Thyroid gland (tissue), 4 donors: ENCODE results near the gene TRAK2. TPM values are rescaled to one million over a fixed set of nuclear protein-coding genes. Genes with fewer than 3 reads are reported as not detected.
"Not testable (repeated sequence)": the region's sequence is repeated elsewhere in the genome, so short reads cannot be mapped to it uniquely, and the experiment has no call there.

Source experiments
- DNase-seq, 2 donors: peaks; one replicate each; pipeline ENCODE4 v3.0.0-alpha.2; 2019
- H3K27ac ChIP-seq, 3 donors: fragments of 200-600 bp; sonication (generic); 1 replicate in 2 of 3; 2 replicates in 1 of 3; pipeline ENCODE4 v1.5.1; 2016 to 2019; ENCODE audit warnings: mild to moderate bottlenecking in 1 of 3, moderate library complexity in 1 of 3
- H3K27me3 ChIP-seq: fragments of 200-600 bp; sonication (generic); one replicate; pipeline ENCODE4 v1.5.1; 2019
- H3K36me3 ChIP-seq, 2 donors: fragments of 200-600 bp; sonication (generic); one replicate each; pipeline ENCODE4 v1.5.1; 2016 to 2019
- H3K4me1 ChIP-seq, 2 donors: fragments of 200-600 bp; sonication (generic); one replicate each; pipeline ENCODE4 v1.5.1; 2017 to 2019
- H3K4me3 ChIP-seq, 3 donors: fragments of 200-600 bp; sonication (generic); replicated peaks in 1 of 3; 1 replicate in 2 of 3; 2 replicates in 1 of 3; pipeline ENCODE4 v1.5.1; 2016; ENCODE audit warnings: mild to moderate bottlenecking in 1 of 3
- H3K9me3 ChIP-seq: fragments of 200-600 bp; sonication (generic); one replicate; pipeline ENCODE4 v1.5.1; 2017
- POLR2A ChIP-seq, 2 donors: fragments of 450-650 bp; IDR thresholded peaks; one replicate each; pipeline ENCODE4 v1.6.1; 2017; ENCODE audit warnings: antibody characterized with exemption in 2 of 2, mild to moderate bottlenecking in 2 of 2, moderate library complexity in 1 of 2
- WGBS, 2 donors: methylation state at CpG; one replicate each; pipeline ENCODE4 v1.1.5; 2017; 5-methylcytosine and 5-hydroxymethylcytosine counted together
- intact Hi-C: fragments of 100-400 bp; cut with DNase I; formaldehyde crosslinking; loops from one replicate; pipeline ENCODE4 v1.15.1; 2023
- total RNA-seq, 4 donors: library from RNA; depleted of rRNA; stranded (reverse); fragments of >200 nt; gene quantifications; one replicate each; pipeline ENCODE4 v1.2.3, GENCODE V29; 2016
- TF ChIP-seq, protein P1 (sequence below), 6 experiments: fragments of 200-600 bp in 3 of 6; fragments of 450-650 bp in 3 of 6; sonication (generic) in 3 of 6; IDR thresholded peaks; one replicate each; pipeline ENCODE4 v1.5.1; 2016 to 2019; ENCODE audit warnings: antibody characterized with exemption in 6 of 6, mild to moderate bottlenecking in 2 of 6, inconsistent platforms in 1 of 6, moderate library complexity in 1 of 6

TRAK2 gene
- total RNA-seq, 4 donors from 2014 or later: 71.7 to 89.6 (median 79.7) TPM

DNA sequence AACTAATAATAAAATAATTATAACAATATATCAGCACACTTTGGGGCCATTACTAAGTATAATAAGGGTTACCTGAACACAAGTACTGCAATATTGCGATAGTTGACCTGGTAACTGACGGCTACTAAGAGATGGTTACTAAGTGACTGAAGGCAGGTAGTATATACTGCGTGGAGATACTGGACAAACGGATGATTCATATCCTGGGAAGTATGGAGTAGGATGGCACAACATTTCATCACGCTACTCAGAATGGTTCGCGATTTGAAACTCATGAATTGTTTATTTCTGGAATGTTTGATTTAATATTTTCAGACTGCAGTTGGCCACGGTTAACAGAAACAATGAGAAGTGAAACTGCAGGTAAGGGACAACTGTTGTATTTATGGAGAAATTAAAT is 54.7 kb downstream of the TRAK2 start:
- H3K36me3 ChIP-seq: peaks cover 29 to 33% of the 10 kb centered on the region in 2 donors
- WGBS, 2 donors: 83 to 97% methylated on average over 8 of the region's 8 CpGs
- intact Hi-C loops: loop anchor here (10.0 kb wide), 1 partner anchor 58 kb away; the partner anchor contains the start of genes STRADB and TRAK2
- no peak for DNase-seq
- no peak overlapping the region for H3K4me3 ChIP-seq
- TF ChIP-seq POLR2A (IDR thresholded peaks at IDR 0.05): no peak
- TF ChIP-seq, protein P1, sequence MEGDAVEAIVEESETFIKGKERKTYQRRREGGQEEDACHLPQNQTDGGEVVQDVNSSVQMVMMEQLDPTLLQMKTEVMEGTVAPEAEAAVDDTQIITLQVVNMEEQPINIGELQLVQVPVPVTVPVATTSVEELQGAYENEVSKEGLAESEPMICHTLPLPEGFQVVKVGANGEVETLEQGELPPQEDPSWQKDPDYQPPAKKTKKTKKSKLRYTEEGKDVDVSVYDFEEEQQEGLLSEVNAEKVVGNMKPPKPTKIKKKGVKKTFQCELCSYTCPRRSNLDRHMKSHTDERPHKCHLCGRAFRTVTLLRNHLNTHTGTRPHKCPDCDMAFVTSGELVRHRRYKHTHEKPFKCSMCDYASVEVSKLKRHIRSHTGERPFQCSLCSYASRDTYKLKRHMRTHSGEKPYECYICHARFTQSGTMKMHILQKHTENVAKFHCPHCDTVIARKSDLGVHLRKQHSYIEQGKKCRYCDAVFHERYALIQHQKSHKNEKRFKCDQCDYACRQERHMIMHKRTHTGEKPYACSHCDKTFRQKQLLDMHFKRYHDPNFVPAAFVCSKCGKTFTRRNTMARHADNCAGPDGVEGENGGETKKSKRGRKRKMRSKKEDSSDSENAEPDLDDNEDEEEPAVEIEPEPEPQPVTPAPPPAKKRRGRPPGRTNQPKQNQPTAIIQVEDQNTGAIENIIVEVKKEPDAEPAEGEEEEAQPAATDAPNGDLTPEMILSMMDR (IDR thresholded peaks at IDR 0.05): no peak
- no peaks in the 10 kb centered on the region for H3K9me3 ChIP-seq
- H3K4me1 ChIP-seq: peaks cover 5 to 6% of the 10 kb centered on the region in 2 donors
- no peaks in the 10 kb centered on the region for H3K27me3 ChIP-seq
- H3K27ac ChIP-seq: no peak overlapping the region

DNA sequence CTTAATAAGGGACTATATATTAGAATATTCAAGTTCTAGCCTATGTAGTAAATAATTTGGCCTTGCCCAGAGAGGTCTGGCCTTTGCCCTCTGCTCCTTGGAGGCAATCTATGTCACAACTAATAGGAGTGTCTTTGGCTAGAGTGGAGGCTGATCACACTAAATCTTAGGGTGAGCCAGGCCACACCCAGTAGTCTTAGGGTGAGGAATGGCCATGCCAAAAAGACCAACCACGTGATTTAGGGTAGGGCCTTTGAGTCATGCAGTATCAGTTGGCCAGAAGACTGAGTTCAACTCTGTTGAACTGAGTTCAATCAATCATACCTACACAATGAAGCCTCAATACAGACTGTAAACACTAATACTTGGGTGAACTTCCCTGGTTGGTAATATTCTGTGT is 68.1 kb downstream of the TRAK2 start:
- Histone ChIP-seq H3K4me1 (no peaks in the 10 kb centered on the region), H3K9me3 (no peaks in the 10 kb centered on the region), H3K27me3 (no peaks in the 10 kb centered on the region), H3K36me3 (peaks cover 32 to 42% of the 10 kb centered on the region in 2 donors), H3K27ac (no peak overlapping the region), H3K4me3 (no peak overlapping the region)
- no peak for TF ChIP-seq POLR2A (IDR thresholded peaks at IDR 0.05)
- TF ChIP-seq, protein P1 (IDR thresholded peaks at IDR 0.05): no peak
- intact Hi-C loops: no loop called here
- DNase-seq: no peak
- 86 to 93% methylated on average over 1 of the region's 1 CpG for WGBS, 2 donors

DNA sequence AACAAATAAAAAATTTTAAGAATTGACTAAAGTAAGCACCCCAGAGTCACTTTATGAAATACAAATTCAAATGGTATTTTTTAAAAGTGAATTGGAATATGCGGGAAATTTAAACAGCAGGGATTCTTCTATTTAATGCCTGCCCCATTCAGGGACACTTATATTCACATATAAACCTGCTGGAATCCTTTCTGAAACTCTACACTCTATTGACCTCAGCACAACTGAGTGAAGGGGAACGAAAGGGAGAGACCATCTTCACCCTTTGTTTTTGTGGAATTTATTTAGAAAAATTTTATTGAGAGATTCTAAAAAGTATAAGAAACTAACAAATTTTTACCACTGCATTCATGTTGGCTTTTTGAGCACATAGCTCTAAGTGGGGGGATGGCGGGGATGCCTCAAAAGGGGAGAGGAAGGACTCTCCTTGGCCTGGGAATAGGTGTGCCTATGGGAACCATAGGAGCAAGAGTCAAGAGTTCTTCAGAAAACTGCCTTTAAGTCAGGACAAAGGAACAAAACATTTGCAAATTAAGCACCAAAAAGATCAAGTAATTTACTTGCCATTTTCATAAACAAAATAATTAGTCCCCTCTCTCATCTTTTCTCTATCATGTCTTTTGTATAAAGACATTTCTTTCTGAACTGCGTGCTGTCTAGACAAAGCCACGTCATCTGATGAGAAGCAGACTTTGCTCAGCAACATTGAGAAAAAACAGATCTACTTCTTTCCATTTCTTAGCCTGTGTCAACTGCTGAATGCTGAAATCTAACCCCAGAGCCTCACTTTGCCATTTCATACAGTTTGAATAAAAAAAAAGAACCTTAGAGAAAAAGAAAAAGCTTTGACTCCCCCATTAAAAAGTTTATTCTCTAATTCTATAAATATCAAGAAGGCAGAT is 72.5 kb downstream of the TRAK2 start:
- DNase-seq: no peak
- intact Hi-C loops: no loop called here
- no peaks in the 10 kb centered on the region for H3K9me3 ChIP-seq
- no peaks in the 10 kb centered on the region for H3K27me3 ChIP-seq
- WGBS, 2 donors: 92% methylated on average over 5 of the region's 5 CpGs
- H3K27ac ChIP-seq: no peak overlapping the region
- H3K36me3 ChIP-seq: peaks cover 17 to 23% of the 10 kb centered on the region in 2 donors
- TF ChIP-seq POLR2A (IDR thresholded peaks at IDR 0.05): no peak
- TF ChIP-seq, protein P1 (IDR thresholded peaks at IDR 0.05): no peak
- H3K4me3 ChIP-seq: no peak overlapping the region
- no peaks in the 10 kb centered on the region for H3K4me1 ChIP-seq

DNA sequence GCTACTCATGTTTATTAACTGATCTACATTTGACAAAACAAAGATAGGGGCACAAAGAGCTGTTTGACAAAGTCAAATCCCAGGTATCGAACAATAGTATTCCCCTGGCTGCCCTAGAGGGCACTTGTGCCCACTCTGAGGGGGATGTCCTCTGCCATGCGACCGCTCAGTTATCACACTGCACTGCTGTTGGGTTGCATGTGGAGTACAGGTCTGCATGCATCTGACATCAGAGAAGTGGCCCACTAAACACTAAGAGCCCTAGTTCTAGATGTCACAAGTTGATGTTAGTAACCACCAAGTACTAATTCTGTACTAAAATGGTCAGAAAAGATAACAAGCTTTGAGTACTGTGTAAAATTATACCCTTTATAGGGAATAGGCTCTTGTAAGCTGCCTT is 74.0 kb downstream of the TRAK2 start:
- Histone ChIP-seq H3K4me3 (no peak overlapping the region), H3K9me3 (no peaks in the 10 kb centered on the region), H3K27ac (no peak overlapping the region), H3K4me1 (no peaks in the 10 kb centered on the region), H3K36me3 (peaks cover 17 to 21% of the 10 kb centered on the region in 2 donors), H3K27me3 (no peaks in the 10 kb centered on the region)
- DNase-seq: no peak
- intact Hi-C loops: no loop called here
- TF ChIP-seq, protein P1 (IDR thresholded peaks at IDR 0.05): no peak
- TF ChIP-seq POLR2A (IDR thresholded peaks at IDR 0.05): no peak
- 87 to 96% methylated on average over 3 of the region's 3 CpGs for WGBS, 2 donors

DNA sequence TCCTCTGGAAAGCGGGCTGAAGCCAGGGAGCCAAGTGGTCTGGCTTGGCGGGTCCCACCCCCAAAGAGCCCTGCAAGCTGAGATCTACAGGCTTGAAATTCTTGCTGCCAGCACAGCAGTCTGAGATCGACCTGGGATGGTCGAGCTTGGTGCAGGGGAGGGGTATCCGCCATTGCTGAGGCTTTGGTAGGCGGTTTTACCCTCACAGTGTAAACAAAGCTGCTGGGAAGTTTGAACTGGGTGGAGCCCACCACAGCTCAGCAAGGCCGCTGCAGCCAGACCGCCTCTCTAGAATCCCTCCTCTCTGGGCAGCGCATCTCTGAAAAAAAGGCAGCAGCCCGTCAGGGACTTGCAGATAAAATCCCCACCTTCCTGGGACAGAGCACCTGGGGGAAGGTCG is 81.5 kb downstream of the TRAK2 start:
- WGBS, 2 donors: 88 to 100% methylated on average over 4 to 11 of the region's 11 CpGs
- H3K9me3 ChIP-seq: no peaks in the 10 kb centered on the region
- intact Hi-C loops: no loop called here
- H3K27ac ChIP-seq: no peak overlapping the region
- peaks cover 0 to 4% of the 10 kb centered on the region in 2 donors for H3K4me1 ChIP-seq
- H3K27me3 ChIP-seq: no peaks in the 10 kb centered on the region
- TF ChIP-seq, protein P1 (IDR thresholded peaks at IDR 0.05): no peak
- TF ChIP-seq POLR2A (IDR thresholded peaks at IDR 0.05): no peak
- DNase-seq: no peak
- no peak overlapping the region for H3K4me3 ChIP-seq
- peaks cover 0 to 2% of the 10 kb centered on the region in 2 donors for H3K36me3 ChIP-seq

DNA sequence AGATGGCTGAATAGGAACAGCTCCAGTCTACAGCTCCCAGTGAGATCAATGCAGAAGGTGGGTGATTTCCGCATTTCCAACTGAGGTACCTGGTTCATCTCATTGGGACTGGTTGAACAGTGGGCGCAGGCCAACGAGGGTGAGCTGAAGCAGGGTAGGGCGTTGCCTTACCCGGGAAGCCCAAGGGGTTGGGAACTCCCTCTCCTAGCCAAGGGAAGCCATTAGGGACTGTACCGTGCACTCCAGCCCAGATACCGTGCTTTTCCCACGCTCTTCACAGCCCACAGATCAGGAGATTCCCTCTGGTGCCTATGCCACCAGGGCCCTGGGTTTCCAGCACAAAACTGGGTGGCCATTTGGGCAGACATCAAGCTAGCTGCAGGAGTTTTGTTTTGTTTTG is 81.9 kb downstream of the TRAK2 start:
- not testable (repeated sequence) for H3K27ac ChIP-seq, H3K36me3 ChIP-seq

More for the DNA sequence above, 81.9 kb downstream of the TRAK2 start:
- H3K9me3 ChIP-seq, intact Hi-C loops, H3K4me1 ChIP-seq, H3K27me3 ChIP-seq, DNase-seq, H3K4me3 ChIP-seq: not testable (repeated sequence)
- 97 to 98% methylated on average over 8 of the region's 8 CpGs for WGBS, 2 donors
